ENCODE data around the gene C3orf33.
"Not testable (repeated sequence)": the region's sequence is repeated elsewhere in the genome, so short reads cannot be mapped to it uniquely, and the experiment has no call there.

C3orf33 gene, protein sequence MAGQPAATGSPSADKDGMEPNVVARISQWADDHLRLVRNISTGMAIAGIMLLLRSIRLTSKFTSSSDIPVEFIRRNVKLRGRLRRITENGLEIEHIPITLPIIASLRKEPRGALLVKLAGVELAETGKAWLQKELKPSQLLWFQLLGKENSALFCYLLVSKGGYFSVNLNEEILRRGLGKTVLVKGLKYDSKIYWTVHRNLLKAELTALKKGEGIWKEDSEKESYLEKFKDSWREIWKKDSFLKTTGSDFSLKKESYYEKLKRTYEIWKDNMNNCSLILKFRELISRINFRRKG

GRCh38 chr3:155805802-155806618 lies at the start of gene C3orf33:
C3orf33 (minus strand) TSS chr3:155806278; CDS start chr3:155806252, 26 bp downstream.
- Histone ChIP-seq H3K9ac (ENCODE audit: low read length in 5 of 5) (peak within 1 kb of the TSS in 4 of 5 donors; percentile 81 to 97 (median 92)), H3K9me3 (ENCODE audit: control insufficient read depth in 5 of 5, low read length in 5 of 5) (no peaks in the 10 kb centered on the region), H3K36me3 (ENCODE audit: control insufficient read depth in 5 of 5, insufficient read depth in 5 of 5, low read length in 5 of 5) (no peaks in the 10 kb centered on the region), H3K27ac (ENCODE audit: low read depth, low read length) (peak within 1 kb of the TSS; percentile 76), H3K4me1 (ENCODE audit: control insufficient read depth in 5 of 5, insufficient read depth in 5 of 5, low read length in 5 of 5) (peaks cover 2 to 9% (median 8%) of the 10 kb centered on the region in 5 donors), H3K4me3 (ENCODE audit: low read depth in 1 of 5, low read length in 5 of 5) (peak within 1 kb of the TSS; percentile 76 to 88 (median 79)), H3K27me3 (ENCODE audit: control insufficient read depth in 5 of 5, insufficient read depth in 4 of 5, low read length in 5 of 5) (no peaks in the 10 kb centered on the region)

- H3K9me3 ChIP-seq (ENCODE audit: control insufficient read depth in 5 of 5, low read length in 5 of 5): no peaks in the 10 kb centered on the region
- peaks cover 0 to 4% (median 0%) of the 10 kb centered on the region in 5 donors for H3K27me3 ChIP-seq (ENCODE audit: control insufficient read depth in 5 of 5, insufficient read depth in 4 of 5, low read length in 5 of 5)
- no peaks in the 10 kb centered on the region for H3K36me3 ChIP-seq (ENCODE audit: control insufficient read depth in 5 of 5, insufficient read depth in 5 of 5, low read length in 5 of 5)
- peak within 1 kb of the TSS; percentile 96 for H3K27ac ChIP-seq (ENCODE audit: low read depth, low read length)
- peaks cover 16 to 47% (median 41%) of the 10 kb centered on the region in 5 donors for H3K4me1 ChIP-seq (ENCODE audit: control insufficient read depth in 5 of 5, insufficient read depth in 5 of 5, low read length in 5 of 5)
- H3K4me3 ChIP-seq (ENCODE audit: low read depth in 1 of 5, low read length in 5 of 5): peak within 1 kb of the TSS; percentile 84 to 99 (median 94)
- peak within 1 kb of the TSS; percentile 84 to 97 (median 96) for H3K9ac ChIP-seq (ENCODE audit: low read length in 5 of 5)
These were observed 48.3 kb upstream of the C3orf33 start, which contains the start of gene SLC33A1 for GRCh38 chr3:155854141-155854940. SLC33A1 (minus strand) TSS chr3:155854427; CDS start chr3:155853997, 430 bp downstream.

DNA sequence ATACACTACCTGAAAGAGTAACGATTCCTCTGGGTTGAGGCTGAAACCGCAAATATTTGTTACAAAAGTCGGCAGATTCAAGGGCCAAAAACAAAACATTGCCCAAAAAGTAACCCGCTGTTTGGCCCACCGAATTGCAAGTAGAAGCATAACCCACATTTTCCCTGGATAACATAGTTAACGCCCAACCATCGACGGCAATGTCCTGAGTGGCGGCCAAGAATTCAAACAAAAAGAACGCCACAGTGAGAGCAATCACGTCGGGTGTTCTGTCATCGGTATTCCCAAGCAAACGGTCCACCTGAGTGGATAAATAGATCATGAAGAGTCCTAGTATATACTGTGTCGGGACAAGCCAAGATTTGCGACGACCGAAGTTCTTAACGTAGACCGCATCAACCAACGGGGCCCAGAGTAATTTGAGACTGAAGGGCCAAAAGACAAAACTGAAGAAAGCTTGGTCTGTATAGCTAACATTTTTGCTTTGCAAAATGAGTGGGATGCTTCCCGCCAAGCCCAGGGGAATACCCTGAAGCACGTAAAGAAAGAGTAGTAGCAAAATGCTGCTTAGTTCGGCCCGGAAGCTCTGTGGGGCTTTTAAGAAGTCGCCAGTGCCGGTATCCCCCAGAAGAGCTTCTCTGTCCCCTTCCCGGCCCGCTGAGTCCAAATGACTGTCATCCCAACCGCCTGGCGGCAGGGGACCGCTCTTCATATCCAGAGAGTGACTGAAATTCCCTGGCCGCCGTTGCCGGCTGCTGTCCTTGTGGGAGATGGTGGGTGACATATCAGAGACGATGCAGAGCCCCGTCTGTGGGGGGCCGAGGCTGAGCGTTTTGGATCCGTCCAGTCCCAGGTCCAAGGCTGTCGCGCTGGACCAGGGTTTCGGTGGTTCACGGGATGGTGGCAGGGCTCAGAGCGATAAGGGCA lies 47.4 kb upstream of the C3orf33 start:
- Histone ChIP-seq H3K27me3 (ENCODE audit: control insufficient read depth in 5 of 5, insufficient read depth in 4 of 5, low read length in 5 of 5) (peaks cover 0 to 4% (median 0%) of the 10 kb centered on the region in 5 donors), H3K9me3 (ENCODE audit: control insufficient read depth in 5 of 5, low read length in 5 of 5) (no peaks in the 10 kb centered on the region), H3K4me1 (ENCODE audit: control insufficient read depth in 5 of 5, insufficient read depth in 5 of 5, low read length in 5 of 5) (peaks cover 16 to 51% (median 42%) of the 10 kb centered on the region in 5 donors), H3K36me3 (ENCODE audit: control insufficient read depth in 5 of 5, insufficient read depth in 5 of 5, low read length in 5 of 5) (no peaks in the 10 kb centered on the region), H3K4me3 (ENCODE audit: low read depth in 1 of 5, low read length in 5 of 5) (peak overlapping the region; percentile 84 to 99 (median 94)), H3K9ac (ENCODE audit: low read length in 5 of 5) (peak overlapping the region; percentile 75 to 97 (median 96)), H3K27ac (ENCODE audit: low read depth, low read length) (peak overlapping the region; percentile 96)

DNA sequence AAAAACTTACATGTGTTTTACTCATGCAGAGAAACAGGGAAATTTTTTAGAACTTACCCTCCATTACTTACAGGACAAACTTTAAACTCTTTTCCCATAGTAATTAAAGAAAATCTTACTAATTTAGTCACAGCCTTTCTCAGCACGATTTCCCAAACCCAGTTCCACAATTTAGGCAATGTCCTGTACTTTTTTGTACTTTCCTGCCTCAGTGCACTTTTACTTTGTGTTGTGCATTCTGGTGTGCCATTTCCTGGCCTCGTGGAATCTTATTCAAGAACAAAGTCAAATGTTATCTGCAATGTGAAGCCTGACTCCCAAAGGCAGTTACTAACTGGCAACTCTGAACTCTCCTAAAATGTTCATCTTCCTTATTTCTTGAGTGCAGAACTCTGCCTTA lies 46.3 kb upstream of the C3orf33 start:
- peak overlapping the region; percentile 13 to 97 (median 96) for H3K9ac ChIP-seq (ENCODE audit: low read length in 5 of 5)
- H3K4me1 ChIP-seq (ENCODE audit: control insufficient read depth in 5 of 5, insufficient read depth in 5 of 5, low read length in 5 of 5): peaks cover 16 to 51% (median 42%) of the 10 kb centered on the region in 5 donors
- H3K4me3 ChIP-seq (ENCODE audit: low read depth in 1 of 5, low read length in 5 of 5): peak overlapping the region; percentile 84 to 99 (median 94)
- peaks cover 0 to 4% (median 0%) of the 10 kb centered on the region in 5 donors for H3K27me3 ChIP-seq (ENCODE audit: control insufficient read depth in 5 of 5, insufficient read depth in 4 of 5, low read length in 5 of 5)
- no peak overlapping the region for H3K27ac ChIP-seq (ENCODE audit: low read depth, low read length)
- no peaks in the 10 kb centered on the region for H3K9me3 ChIP-seq (ENCODE audit: control insufficient read depth in 5 of 5, low read length in 5 of 5)
- peaks cover 0 to 4% (median 0%) of the 10 kb centered on the region in 5 donors for H3K36me3 ChIP-seq (ENCODE audit: control insufficient read depth in 5 of 5, insufficient read depth in 5 of 5, low read length in 5 of 5)

GRCh38 chr3:155849404-155849803 lies 43.3 kb upstream of the C3orf33 start:
- H3K36me3 ChIP-seq (ENCODE audit: control insufficient read depth in 5 of 5, insufficient read depth in 5 of 5, low read length in 5 of 5); H3K4me3 ChIP-seq (ENCODE audit: low read depth in 1 of 5, low read length in 5 of 5); H3K9ac ChIP-seq (ENCODE audit: low read length in 5 of 5); H3K27me3 ChIP-seq (ENCODE audit: control insufficient read depth in 5 of 5, insufficient read depth in 4 of 5, low read length in 5 of 5); H3K9me3 ChIP-seq (ENCODE audit: control insufficient read depth in 5 of 5, low read length in 5 of 5); H3K27ac ChIP-seq (ENCODE audit: low read depth, low read length): not testable (repeated sequence)
- peaks cover 15 to 57% (median 42%) of the 10 kb centered on the region in 5 donors for H3K4me1 ChIP-seq (ENCODE audit: control insufficient read depth in 5 of 5, insufficient read depth in 5 of 5, low read length in 5 of 5)

DNA sequence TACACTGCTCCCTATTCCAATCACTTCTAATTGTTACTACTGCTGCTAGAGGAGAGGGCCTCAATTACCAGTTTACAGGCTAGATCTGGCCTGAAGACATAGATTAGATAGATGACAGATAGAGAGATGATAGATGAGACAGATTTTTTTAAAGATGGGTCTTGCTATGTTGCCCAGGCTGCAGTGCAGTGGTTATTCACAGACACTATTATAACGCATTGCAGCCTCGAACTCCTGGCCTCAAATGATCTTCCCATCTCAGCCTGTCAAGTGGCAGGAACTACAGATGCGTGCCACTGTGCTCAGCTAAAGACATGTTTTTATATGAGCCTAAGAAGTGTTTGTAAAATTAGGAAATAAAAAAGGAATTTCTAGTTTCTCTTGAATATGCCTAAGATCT lies 41.9 kb upstream of the C3orf33 start:
- H3K9me3 ChIP-seq (ENCODE audit: control insufficient read depth in 5 of 5, low read length in 5 of 5): no peaks in the 10 kb centered on the region
- peaks cover 0 to 4% (median 0%) of the 10 kb centered on the region in 5 donors for H3K36me3 ChIP-seq (ENCODE audit: control insufficient read depth in 5 of 5, insufficient read depth in 5 of 5, low read length in 5 of 5)
- H3K27me3 ChIP-seq (ENCODE audit: control insufficient read depth in 5 of 5, insufficient read depth in 4 of 5, low read length in 5 of 5): no peaks in the 10 kb centered on the region
- H3K4me1 ChIP-seq (ENCODE audit: control insufficient read depth in 5 of 5, insufficient read depth in 5 of 5, low read length in 5 of 5): peaks cover 13 to 46% (median 32%) of the 10 kb centered on the region in 5 donors
- H3K9ac ChIP-seq (ENCODE audit: low read length in 5 of 5): no peak overlapping the region
- H3K4me3 ChIP-seq (ENCODE audit: low read depth in 1 of 5, low read length in 5 of 5): no peak overlapping the region
- H3K27ac ChIP-seq (ENCODE audit: low read depth, low read length): no peak overlapping the region

GRCh38 chr3:155846119-155846518 lies 40.0 kb upstream of the C3orf33 start:
- Histone ChIP-seq H3K9me3 (ENCODE audit: control insufficient read depth in 5 of 5, low read length in 5 of 5) (no peaks in the 10 kb centered on the region), H3K36me3 (ENCODE audit: control insufficient read depth in 5 of 5, insufficient read depth in 5 of 5, low read length in 5 of 5) (peaks cover 0 to 4% (median 0%) of the 10 kb centered on the region in 5 donors), H3K4me3 (ENCODE audit: low read depth in 1 of 5, low read length in 5 of 5) (no peak overlapping the region), H3K27ac (ENCODE audit: low read depth, low read length) (no peak overlapping the region), H3K4me1 (ENCODE audit: control insufficient read depth in 5 of 5, insufficient read depth in 5 of 5, low read length in 5 of 5) (peaks cover 2 to 27% (median 16%) of the 10 kb centered on the region in 5 donors), H3K9ac (ENCODE audit: low read length in 5 of 5) (no peak overlapping the region), H3K27me3 (ENCODE audit: control insufficient read depth in 5 of 5, insufficient read depth in 4 of 5, low read length in 5 of 5) (no peaks in the 10 kb centered on the region)

DNA sequence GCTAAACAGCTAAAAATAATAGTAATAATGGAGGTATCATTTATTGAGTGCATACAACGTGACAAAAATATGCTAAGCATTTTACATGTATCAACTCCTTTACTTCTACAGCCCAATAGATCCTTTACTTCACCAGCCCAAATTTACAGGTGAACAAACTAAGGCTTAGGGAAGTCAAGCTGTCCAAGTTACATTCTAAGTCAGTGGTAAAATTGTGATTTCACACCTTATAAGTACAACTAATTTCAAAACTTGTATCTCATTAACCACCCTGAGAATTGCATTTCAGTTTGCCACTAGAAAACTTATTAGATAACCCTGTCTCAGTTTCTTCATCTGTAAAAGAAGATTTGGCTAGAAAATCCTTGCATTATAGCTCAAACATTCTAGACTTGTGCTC lies 37.5 kb upstream of the C3orf33 start:
- H3K4me3 ChIP-seq (ENCODE audit: low read depth in 1 of 5, low read length in 5 of 5): no peak overlapping the region
- no peaks in the 10 kb centered on the region for H3K9me3 ChIP-seq (ENCODE audit: control insufficient read depth in 5 of 5, low read length in 5 of 5)
- H3K36me3 ChIP-seq (ENCODE audit: control insufficient read depth in 5 of 5, insufficient read depth in 5 of 5, low read length in 5 of 5): peaks cover 0 to 4% (median 0%) of the 10 kb centered on the region in 5 donors
- H3K9ac ChIP-seq (ENCODE audit: low read length in 5 of 5): no peak overlapping the region
- no peaks in the 10 kb centered on the region for H3K27me3 ChIP-seq (ENCODE audit: control insufficient read depth in 5 of 5, insufficient read depth in 4 of 5, low read length in 5 of 5)
- peaks cover 0 to 11% (median 4%) of the 10 kb centered on the region in 5 donors for H3K4me1 ChIP-seq (ENCODE audit: control insufficient read depth in 5 of 5, insufficient read depth in 5 of 5, low read length in 5 of 5)
- no peak overlapping the region for H3K27ac ChIP-seq (ENCODE audit: low read depth, low read length)

All from subcutaneous abdominal adipose tissue (tissue), 5 donors.